Measurements from ENCODE around the gene GATD1. TPM values are rescaled to one million over a fixed set of nuclear protein-coding genes. Genes with fewer than 3 reads are reported as not detected.

The GATD1 gene
- total RNA-seq, 1 experiment from 2014 or later, result 67.7 TPM

DNA sequence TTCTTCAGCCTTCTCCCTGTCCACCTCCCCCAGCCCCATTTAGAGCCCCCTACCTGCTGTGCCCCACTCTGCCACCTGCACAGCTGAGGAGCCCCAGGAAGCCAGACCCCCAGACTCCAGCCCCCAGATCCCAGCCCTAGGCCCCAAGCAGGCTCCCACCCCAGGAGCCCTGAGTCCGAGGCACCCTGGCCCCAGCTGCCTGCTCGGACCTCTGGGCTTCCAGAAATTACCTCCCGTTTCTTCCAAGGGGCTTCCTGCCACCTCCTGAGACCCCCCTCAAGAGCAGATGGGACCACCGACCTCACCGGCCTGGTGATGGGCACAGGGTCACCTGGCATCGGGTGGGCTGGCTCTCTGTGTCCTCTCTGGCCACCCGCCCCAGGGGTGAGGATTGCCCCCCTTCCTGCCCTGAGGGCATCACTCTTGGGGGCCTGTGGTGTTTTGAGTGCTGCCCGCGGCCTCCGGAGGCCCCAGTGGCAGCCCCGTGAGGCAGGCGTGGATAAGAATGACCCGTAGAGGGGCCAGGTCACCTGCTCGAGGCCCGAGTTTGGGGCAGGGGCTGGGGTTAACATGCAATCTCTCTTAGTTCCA, 48.3 kb downstream of the GATD1 start:
- no TSS peak for BruUV-seq (replicated peaks)
- Mint-ChIP-seq H3K27ac (ENCODE audit: low read depth, unreplicated experiment) (no peak overlapping the region), H3K4me1 (ENCODE audit: insufficient read depth, unreplicated experiment) (peaks cover 12% of the 10 kb centered on the region), H3K9me3 (ENCODE audit: unreplicated experiment) (no peaks in the 10 kb centered on the region), H3K4me3 (ENCODE audit: unreplicated experiment) (no peak overlapping the region), H3K27me3 (ENCODE audit: insufficient read depth, unreplicated experiment) (no peaks in the 10 kb centered on the region), H3K36me3 (ENCODE audit: insufficient read depth, unreplicated experiment) (peaks cover 28% of the 10 kb centered on the region)
- ChIA-PET POLR2A (interaction anchor here (0.6 to 7.1 kb wide), 9 partner anchors 16 to 48 kb away, joined by 3 to 96 read pairs (median 7); partner anchors contain the start of genes DEAF1, EPS8L2, GATD1 and TALDO1), CTCF (interaction anchor here (0.6 to 3.3 kb wide), 6 partner anchors 16 to 175 kb away, joined by 3 to 22 read pairs (median 4); partner anchors contain the start of genes TALDO1 and TMEM80)
- TF ChIP-seq, protein P1, sequence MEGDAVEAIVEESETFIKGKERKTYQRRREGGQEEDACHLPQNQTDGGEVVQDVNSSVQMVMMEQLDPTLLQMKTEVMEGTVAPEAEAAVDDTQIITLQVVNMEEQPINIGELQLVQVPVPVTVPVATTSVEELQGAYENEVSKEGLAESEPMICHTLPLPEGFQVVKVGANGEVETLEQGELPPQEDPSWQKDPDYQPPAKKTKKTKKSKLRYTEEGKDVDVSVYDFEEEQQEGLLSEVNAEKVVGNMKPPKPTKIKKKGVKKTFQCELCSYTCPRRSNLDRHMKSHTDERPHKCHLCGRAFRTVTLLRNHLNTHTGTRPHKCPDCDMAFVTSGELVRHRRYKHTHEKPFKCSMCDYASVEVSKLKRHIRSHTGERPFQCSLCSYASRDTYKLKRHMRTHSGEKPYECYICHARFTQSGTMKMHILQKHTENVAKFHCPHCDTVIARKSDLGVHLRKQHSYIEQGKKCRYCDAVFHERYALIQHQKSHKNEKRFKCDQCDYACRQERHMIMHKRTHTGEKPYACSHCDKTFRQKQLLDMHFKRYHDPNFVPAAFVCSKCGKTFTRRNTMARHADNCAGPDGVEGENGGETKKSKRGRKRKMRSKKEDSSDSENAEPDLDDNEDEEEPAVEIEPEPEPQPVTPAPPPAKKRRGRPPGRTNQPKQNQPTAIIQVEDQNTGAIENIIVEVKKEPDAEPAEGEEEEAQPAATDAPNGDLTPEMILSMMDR (IDR thresholded peaks at IDR 0.05; ENCODE audit: unreplicated experiment), result no peak
- intact Hi-C loops (cut with micrococcal nuclease), result loop anchor here (1.0 to 10.0 kb wide), 4 partner anchors 18 to 164 kb away; partner anchors contain the start of genes LMNTD2, RASSF7 and TALDO1
- no peak for DNase-seq (ENCODE audit: unreplicated experiment)

DNA sequence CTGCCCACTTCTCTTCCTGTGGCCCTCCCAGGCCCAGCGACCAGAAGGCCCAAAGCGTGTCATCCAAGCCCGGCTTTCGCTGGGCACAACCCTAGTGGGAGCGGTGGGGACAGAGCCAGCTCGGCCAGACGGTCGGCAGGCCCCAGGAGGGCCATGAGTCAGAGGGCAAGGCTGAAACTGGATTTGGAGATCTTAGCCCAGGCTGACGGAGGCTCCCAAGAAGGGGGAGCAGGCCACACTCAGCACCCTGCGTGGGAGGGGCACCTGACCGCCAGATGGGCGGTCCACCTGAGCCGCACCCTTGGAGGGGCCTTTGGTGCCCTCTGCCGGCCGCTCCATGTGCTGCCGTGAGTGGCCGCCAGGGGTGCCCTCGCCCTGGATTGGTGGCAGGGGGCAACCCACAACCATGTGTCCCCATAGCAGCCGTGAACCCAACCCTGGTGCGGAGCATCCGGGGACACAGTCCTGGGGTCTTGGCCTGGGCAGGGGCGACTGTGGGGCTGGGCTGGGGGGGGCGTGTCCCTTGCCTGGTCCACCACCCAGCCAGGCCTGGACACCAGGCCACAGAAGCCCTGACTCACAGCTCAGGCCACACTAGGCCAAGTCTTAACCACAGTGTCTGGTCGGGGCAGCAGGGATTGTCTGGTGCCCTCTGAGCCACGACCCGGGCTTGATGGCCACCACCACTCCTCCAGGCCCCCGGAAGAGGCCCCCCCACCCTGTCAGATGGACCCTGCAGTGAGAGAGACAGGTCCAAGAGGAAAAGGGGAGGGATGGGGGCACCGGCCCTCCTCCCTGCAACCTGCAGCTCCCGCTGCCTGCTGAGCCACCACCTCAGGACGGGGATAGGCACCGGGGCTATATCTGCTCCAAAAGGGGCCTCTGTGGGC, 49.2 kb downstream of the GATD1 start:
- TF ChIP-seq, protein P1 (IDR thresholded peaks at IDR 0.05; ENCODE audit: unreplicated experiment), result peak; percentile 98
- Mint-ChIP-seq H3K9me3 (ENCODE audit: unreplicated experiment) (no peaks in the 10 kb centered on the region), H3K27me3 (ENCODE audit: insufficient read depth, unreplicated experiment) (no peaks in the 10 kb centered on the region), H3K4me3 (ENCODE audit: unreplicated experiment) (peak overlapping the region; percentile 23), H3K36me3 (ENCODE audit: insufficient read depth, unreplicated experiment) (peaks cover 34% of the 10 kb centered on the region), H3K4me1 (ENCODE audit: insufficient read depth, unreplicated experiment) (peaks cover 12% of the 10 kb centered on the region), H3K27ac (ENCODE audit: low read depth, unreplicated experiment) (peak overlapping the region; percentile 43)
- POLR2A ChIA-PET, result interaction anchor here (0.6 to 7.1 kb wide), 9 partner anchors 16 to 221 kb away, joined by 3 to 96 read pairs (median 16); partner anchors contain the start of genes DEAF1, EPS8L2, GATD1 and RNH1
- BruUV-seq (replicated peaks), result no TSS peak
- intact Hi-C loops (cut with micrococcal nuclease), result loop anchor here (1.0 to 10.0 kb wide), 4 partner anchors 19 to 163 kb away; partner anchors contain the start of genes LMNTD2, RASSF7 and TALDO1
- DNase-seq (ENCODE audit: unreplicated experiment), result peak; percentile 98
- CTCF ChIA-PET, result interaction anchor here (0.6 to 3.3 kb wide), 10 partner anchors 10 to 324 kb away, joined by 3 to 22 read pairs (median 4); partner anchors contain the start of genes EPS8L2, TALDO1 and TMEM80

DNA sequence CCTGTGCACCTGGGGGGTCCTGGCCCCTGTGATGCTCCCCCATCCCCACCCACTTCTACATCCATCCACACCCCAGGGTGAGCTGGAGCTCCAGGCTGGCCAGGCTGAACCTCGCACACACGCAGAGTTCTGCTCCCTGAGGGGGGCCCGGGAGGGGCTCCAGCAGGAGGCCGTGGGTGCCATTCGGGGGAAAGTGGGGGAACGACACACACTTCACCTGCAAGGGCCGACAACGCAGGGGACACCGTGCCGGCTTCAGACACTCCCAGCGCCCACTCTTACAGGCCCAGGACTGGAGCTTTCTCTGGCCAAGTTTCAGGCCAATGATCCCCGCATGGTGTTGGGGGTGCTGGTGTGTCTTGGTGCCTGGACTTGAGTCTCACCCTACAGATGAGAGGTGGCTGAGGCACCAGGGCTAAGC, 50.0 kb downstream of the GATD1 start:
- ChIA-PET CTCF (interaction anchor here (0.5 to 3.3 kb wide), 12 partner anchors 9 to 325 kb away, joined by 3 to 22 read pairs (median 4); partner anchors contain the start of genes EPS8L2, TALDO1 and TMEM80), POLR2A (interaction anchor here (0.6 to 7.1 kb wide), 12 partner anchors 15 to 221 kb away, joined by 3 to 96 read pairs (median 8); partner anchors contain the start of genes DEAF1, EPS8L2, GATD1 and HRAS)
- Mint-ChIP-seq H3K9me3 (ENCODE audit: unreplicated experiment) (no peaks in the 10 kb centered on the region), H3K4me3 (ENCODE audit: unreplicated experiment) (peak overlapping the region; percentile 50), H3K4me1 (ENCODE audit: insufficient read depth, unreplicated experiment) (peaks cover 12% of the 10 kb centered on the region), H3K27me3 (ENCODE audit: insufficient read depth, unreplicated experiment) (no peaks in the 10 kb centered on the region), H3K27ac (ENCODE audit: low read depth, unreplicated experiment) (peak overlapping the region; percentile 43), H3K36me3 (ENCODE audit: insufficient read depth, unreplicated experiment) (peaks cover 36% of the 10 kb centered on the region)
- TF ChIP-seq, protein P1 (IDR thresholded peaks at IDR 0.05; ENCODE audit: unreplicated experiment), result no peak
- no TSS peak for BruUV-seq (replicated peaks)
- DNase-seq (ENCODE audit: unreplicated experiment), result no peak
- intact Hi-C loops (cut with micrococcal nuclease), result loop anchor here (10.0 kb wide), 1 partner anchor 162 kb away; the partner anchor contains the start of genes LMNTD2 and RASSF7
